ENCODE results near the gene SEMA6A. TPM values are rescaled to one million over a fixed set of nuclear protein-coding genes. Genes with fewer than 3 reads are reported as not detected.

The SEMA6A gene
- total RNA-seq: 24.0 TPM
- long read RNA-seq, partial matches to known transcripts: 0 of 6 reads
- long read RNA-seq, other reads (novel, unspliced or antisense): 6 of 6 reads

DNA sequence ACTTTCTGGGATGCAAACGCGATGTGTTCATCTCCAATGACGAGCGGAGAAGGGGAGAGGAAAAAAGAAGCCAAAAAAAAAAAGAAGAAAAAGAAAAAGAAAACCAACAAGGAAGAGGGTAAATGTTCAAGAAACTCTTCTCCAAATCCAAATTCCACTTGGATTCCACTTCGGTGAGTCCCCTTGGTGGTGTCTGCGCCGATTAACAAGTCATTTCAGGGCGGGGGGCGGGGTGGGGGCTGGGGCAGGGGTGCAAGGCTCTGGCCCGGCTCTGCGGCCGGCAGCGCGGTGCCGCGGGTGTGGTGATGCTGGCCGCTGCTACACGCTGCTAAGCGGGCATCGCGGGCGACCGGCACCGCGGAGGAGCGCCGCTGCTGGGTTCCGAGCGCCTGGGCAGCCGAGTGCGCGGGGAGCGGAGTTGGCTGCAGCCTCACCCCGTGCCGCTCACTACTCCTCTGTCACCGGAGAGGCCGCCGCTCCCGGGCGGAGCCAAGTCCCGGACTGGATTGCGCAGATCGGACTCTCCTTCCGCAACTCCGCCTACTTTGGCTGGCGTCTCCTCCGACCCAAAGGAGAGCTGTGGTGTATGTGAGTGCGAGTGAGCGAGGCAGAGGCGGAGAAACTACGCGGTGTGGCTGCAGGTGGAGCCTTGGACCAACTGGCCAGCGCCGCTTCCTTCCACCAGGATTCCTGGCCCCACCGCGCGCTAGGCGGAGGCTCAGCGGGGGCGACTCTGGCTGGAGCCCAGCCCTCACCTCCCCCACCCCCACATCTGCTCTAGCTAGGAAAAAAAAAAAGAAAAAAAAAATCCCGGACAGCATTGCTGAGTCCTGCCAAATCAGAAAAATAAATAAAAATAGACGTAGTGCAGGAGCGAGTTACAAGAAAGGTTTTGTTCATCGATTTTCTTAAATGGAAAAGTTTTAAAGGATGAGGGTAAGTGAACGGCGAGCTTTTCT is at the start of gene SEMA6A:
SEMA6A (minus strand) TSS at position 457 of the 959 bp plus-strand sequence. CDS start 69,879 bp downstream, outside the sequence.
- peak; percentile 97 for DNase-seq (ENCODE audit: low spot score)

DNA sequence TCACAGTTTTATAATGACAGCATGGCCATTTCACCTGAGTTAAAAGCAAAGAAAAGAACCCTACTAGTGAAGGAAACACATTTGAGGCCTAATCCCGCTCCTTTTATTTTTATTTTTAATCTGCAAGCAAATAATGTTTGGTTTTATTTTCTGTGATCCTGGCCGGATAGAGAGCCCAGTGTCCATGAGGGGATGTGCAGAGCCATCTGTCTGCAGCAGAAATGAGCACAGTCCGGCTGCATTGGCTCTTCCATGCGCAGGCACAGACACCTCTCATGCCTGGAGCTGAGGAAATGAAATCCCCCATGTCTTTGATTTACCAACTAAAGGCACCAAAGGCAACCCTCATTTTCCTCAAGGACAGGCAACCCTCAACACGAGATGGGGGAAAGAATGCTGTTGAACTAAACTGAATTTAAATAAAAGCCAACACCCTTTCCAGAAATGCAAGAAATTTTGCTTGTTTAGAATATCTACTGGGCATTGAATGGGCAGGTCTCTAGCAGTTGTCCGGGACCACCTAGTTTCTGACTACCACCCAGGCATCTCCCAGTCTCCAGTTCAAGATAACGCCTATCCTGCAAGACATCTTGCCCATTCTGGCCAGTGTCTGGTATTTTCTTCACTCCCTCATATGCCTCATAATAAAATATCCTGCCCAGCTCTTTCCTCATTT is 47.9 kb upstream of the SEMA6A start:
- DNase-seq (ENCODE audit: low spot score): no peak

GRCh38 chr5:116621599-116621998 is 47.0 kb upstream of the SEMA6A start:
- no peak for DNase-seq (ENCODE audit: low spot score)

DNA sequence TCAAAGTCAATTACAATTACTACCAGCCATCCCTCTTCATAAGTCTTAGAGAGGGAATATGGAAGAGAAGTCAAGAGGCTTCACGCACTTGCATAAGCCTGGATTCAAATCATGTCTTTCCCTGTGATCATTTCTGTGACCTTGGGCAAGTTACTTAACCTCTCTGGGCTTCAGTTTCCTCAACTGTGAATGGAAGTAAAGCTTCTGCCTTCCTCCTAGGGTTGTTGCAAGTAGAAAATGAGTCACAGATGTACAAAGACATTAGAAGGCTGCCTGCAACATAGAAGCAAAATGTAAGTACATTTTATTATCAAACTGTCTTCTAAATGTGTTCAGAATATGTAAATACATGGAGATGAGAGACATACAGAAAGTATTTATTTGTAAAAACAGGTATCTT is 42.3 kb upstream of the SEMA6A start:
- DNase-seq (ENCODE audit: low spot score): no peak

- DNase-seq (ENCODE audit: low spot score): no peak
These were observed 39.9 kb upstream of the SEMA6A start for GRCh38 chr5:116614603-116614920.

DNA sequence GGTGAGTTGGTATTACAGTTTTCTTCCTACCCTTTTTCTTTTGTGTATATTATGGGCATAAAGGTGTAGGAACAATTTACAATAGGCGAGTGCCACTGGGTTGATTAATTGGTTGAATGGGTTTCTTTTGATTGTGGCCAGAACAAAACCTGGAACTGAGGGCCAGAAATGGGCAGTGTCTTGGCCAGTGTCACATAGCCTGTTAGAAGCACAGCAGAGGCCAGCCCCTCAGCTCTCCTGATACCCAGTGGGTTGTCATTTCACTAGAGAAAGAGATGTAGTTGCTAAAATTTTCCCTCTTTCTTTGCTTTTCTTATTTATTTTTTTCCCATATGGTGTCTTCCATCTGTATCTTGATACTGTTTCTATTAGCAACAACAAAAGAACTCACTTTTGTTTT is 38.8 kb upstream of the SEMA6A start:
- DNase-seq (ENCODE audit: low spot score): no peak

GRCh38 chr5:116612431-116612830 is 37.8 kb upstream of the SEMA6A start:
- DNase-seq (ENCODE audit: low spot score): no peak

- no peak for DNase-seq (ENCODE audit: low spot score)
These were observed 30.9 kb upstream of the SEMA6A start for GRCh38 chr5:116605310-116606070.

DNA sequence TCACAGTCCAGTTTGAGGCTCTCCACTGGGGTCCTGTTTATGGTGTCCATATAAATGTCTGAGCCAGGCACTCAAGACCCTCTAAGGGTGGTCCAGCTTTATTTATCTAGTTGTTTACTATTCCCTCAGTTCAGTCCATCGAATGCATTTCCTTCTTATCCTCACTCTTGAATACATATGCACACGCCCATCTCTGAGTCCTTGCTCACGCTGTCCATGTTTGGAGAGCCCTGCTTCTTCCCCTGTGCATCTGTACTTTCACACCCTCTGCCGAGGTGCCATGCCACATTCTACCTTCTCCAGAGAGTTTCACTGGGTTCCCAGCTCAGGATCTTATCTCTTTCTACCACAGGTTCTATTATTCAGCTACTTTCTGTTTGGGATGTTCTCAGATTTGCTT is 30.2 kb upstream of the SEMA6A start:
- DNase-seq (ENCODE audit: low spot score): no peak

DNA sequence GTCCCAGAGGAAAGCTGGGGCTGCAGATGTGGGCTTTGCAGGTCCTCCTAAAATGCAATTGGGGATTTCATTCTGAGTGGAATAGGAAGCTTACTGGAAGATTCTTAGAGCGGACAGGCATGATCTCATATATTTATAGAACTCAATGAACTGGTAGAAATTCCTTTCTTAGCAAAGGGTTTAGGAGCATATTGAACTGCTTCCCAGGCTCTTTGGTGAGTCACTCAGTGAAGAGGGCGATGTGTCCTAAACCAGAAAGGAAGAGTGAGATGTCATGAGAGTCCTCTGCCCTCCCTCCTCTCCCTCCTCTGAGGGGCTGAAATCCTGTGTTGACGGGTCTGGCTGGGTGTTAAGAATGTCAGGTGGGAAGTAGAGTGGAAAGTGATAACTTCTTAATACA is 26.3 kb upstream of the SEMA6A start:
- DNase-seq (ENCODE audit: low spot score): no peak

GRCh38 chr5:116598911-116599310 is 24.3 kb upstream of the SEMA6A start:
- no peak for DNase-seq (ENCODE audit: low spot score)

DNA sequence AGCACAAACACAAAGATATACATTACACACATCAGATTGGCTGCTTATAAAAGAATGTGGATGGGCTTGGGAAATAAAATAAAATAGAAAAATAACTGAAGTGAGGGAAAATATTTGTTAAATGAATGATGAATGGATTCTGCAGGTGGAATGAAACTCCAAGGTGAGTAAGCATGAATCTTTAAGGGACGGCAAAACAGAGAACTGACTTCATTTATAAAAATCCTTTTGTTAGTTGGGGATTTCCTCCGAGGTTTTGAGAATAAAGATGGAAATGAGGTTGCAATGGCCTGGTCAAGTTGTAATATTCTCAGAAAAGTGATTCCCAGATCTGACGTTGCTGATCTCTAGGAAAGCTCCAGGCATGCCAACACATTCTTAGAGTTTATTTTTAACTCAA is 20.9 kb upstream of the SEMA6A start:
- no peak for DNase-seq (ENCODE audit: low spot score)

GRCh38 chr5:116593340-116593739 is 18.7 kb upstream of the SEMA6A start:
- no peak for DNase-seq (ENCODE audit: low spot score)

DNA sequence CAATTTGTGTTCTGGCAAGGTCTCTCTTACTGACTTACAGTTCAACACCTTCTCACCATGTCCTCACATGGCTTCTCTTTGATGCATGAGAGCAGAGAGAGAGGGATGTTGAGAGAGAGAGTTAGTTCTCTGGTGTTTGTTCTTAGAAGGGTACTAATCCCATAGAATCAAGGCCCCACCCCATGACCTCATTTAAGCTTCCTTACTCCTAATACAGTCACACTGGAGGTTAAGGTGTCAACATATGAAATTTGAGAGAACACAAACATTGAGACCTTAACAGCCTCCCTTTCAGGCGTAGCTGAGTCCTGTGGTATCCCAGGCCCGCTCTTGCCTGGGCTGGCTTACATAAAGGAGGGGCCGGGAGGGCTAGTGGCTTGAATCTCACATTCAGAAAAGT is 10.6 kb upstream of the SEMA6A start:
- DNase-seq (ENCODE audit: low spot score): no peak

DNA sequence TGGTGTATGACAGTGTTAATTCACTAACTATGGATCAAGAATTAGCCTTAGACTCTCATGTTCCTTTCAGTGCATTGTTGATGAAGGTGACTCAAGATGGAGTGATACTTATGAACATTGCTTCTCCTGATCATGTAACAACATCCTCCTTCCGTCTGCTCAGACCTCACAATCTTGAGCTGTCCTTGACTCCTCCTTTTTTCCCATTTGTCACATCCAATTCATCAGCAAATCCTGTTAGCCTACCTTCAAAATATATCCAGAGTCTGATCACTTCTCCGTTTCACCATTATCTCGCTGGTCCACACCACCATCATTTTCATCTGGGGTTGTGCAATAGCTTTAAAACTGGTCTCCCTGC is 9.2 kb upstream of the SEMA6A start:
- DNase-seq (ENCODE audit: low spot score): no peak

- DNase-seq (ENCODE audit: low spot score): no peak
These were observed 8.7 kb upstream of the SEMA6A start for GRCh38 chr5:116583085-116583861.

GRCh38 chr5:116581910-116582309 is 7.3 kb upstream of the SEMA6A start:
- no peak for DNase-seq (ENCODE audit: low spot score)

DNA sequence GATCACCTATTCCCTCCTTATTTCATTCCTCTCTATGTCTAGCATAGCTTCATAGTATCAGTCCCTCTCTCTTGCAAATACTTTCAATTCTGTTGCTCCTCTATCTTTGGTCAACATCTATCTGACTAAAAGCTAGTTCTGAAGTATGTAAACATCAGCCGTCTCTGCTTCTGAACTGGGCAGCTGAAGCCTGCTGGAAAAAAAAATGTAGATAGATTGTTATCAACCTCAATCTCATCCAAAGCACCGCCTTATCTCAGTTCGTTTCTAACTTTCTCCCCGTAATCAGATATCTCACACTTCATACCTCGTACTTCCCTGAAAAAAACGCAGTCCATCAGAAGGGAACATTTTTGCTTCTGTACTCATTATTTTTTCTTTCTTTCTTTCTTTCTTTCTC is 4.5 kb upstream of the SEMA6A start:
- DNase-seq (ENCODE audit: low spot score): no peak

GRCh38 chr5:116578676-116579075 is 4.1 kb upstream of the SEMA6A start:
- no peak for DNase-seq (ENCODE audit: low spot score)

DNA sequence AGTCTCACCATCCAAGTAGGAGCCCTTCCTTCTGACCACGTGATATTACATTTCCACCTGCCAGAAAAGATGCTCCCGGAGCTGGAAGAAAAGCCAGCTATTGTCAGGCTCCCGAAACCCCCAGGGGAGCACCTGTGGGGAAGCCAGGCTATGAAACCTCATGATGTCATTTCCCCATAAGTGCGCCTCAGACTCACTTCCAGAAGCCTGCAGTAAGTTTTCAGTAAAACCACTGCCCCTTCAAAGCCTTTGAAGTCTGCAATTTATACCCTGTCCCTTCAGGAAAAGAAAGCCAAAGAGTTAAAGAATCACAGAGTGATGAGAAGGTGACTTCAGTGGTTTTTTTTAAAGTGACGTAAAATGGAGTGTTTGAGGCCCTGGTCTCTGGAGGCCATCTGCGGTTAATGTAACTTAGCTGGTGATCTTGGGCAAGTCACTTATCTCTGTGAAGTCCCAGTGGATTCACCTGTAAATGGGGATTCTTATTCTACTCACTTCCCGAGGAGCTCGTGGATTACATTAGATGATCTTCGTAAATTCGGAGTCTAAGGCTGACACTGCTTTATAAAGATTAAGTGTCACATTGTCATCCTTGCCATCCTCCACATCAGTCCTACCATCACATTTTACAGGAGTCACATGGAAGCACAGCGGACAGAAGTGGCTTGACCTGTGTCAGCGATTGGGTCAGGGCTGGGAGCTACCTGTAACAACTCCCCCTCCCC is 2.6 kb upstream of the SEMA6A start:
- no peak for DNase-seq (ENCODE audit: low spot score)

Measured in mesenteric fat pad (tissue), 1 donor.